ENCODE results near the gene WWOX. TPM values are rescaled to one million over a fixed set of nuclear protein-coding genes. Genes with fewer than 3 reads are reported as not detected.

The WWOX gene
- total and polyA plus RNA-seq, 2 of the 13 experiments (the other 11 are each of a cell fraction or from before 2014, with no cell fraction given): 9.1 to 37.4 TPM

- TF ChIP-seq SMYD3 (CRISPR knock-in tag; IDR thresholded peaks at IDR 0.05): no peak
- no peak for TF ChIP-seq ZNF879 (CRISPR knock-in tag; IDR thresholded peaks at IDR 0.05)
- no peak for TF ChIP-seq TEAD2 (CRISPR knock-in tag; IDR thresholded peaks at IDR 0.05)
- TF ChIP-seq PHB2 (IDR thresholded peaks at IDR 0.05; ENCODE audit: partially characterized antibody): no peak
- no peak for TF ChIP-seq CBX1 (IDR thresholded peaks at IDR 0.05; ENCODE audit: low read depth)
- no peak for TF ChIP-seq CREM (IDR thresholded peaks at IDR 0.05)
- TF ChIP-seq CREM (CRISPR knock-in tag; IDR thresholded peaks at IDR 0.05): no peak
- TF ChIP-seq, protein P1, sequence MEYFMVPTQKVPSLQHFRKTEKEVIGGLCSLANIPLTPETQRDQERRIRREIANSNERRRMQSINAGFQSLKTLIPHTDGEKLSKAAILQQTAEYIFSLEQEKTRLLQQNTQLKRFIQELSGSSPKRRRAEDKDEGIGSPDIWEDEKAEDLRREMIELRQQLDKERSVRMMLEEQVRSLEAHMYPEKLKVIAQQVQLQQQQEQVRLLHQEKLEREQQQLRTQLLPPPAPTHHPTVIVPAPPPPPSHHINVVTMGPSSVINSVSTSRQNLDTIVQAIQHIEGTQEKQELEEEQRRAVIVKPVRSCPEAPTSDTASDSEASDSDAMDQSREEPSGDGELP (IDR thresholded peaks at IDR 0.05; ENCODE audit: borderline replicate concordance, low read depth): no peak
- TF ChIP-seq, protein P2, sequence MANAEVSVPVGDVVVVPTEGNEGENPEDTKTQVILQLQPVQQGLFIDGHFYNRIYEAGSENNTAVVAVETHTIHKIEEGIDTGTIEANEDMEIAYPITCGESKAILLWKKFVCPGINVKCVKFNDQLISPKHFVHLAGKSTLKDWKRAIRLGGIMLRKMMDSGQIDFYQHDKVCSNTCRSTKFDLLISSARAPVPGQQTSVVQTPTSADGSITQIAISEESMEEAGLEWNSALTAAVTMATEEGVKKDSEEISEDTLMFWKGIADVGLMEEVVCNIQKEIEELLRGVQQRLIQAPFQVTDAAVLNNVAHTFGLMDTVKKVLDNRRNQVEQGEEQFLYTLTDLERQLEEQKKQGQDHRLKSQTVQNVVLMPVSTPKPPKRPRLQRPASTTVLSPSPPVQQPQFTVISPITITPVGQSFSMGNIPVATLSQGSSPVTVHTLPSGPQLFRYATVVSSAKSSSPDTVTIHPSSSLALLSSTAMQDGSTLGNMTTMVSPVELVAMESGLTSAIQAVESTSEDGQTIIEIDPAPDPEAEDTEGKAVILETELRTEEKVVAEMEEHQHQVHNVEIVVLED (CRISPR knock-in tag; IDR thresholded peaks at IDR 0.05; ENCODE audit: borderline replicate concordance): no peak
- no peak for TF ChIP-seq JARID2 (CRISPR knock-in tag; IDR thresholded peaks at IDR 0.05; ENCODE audit: insufficient replicate concordance)
- TF ChIP-seq IKZF5 (CRISPR knock-in tag; IDR thresholded peaks at IDR 0.05): no peak
- TF ChIP-seq ARNT (IDR thresholded peaks at IDR 0.05): no peak
- no peak for TF ChIP-seq SNAI1 (CRISPR knock-in tag; IDR thresholded peaks at IDR 0.05; ENCODE audit: borderline replicate concordance)
- TF ChIP-seq HNRNPUL1 (IDR thresholded peaks at IDR 0.05; ENCODE audit: low read depth, low read length): no peak
- no peak for TF ChIP-seq NFYC (CRISPR knock-in tag; IDR thresholded peaks at IDR 0.05)
- peak; percentile 53; the same call in 1 of the 2 replicates for TF ChIP-seq KDM6A (CRISPR knock-in tag; IDR thresholded peaks at IDR 0.05; ENCODE audit: low read depth)
- TF ChIP-seq ZBTB10 (CRISPR knock-in tag; IDR thresholded peaks at IDR 0.05; ENCODE audit: borderline replicate concordance): no peak
- no peak for TF ChIP-seq TCF12 (IDR thresholded peaks at IDR 0.05)
- TF ChIP-seq TCF12 (CRISPR knock-in tag; IDR thresholded peaks at IDR 0.05): no peak
- TF ChIP-seq ZNF83 (CRISPR knock-in tag; IDR thresholded peaks at IDR 0.05; ENCODE audit: borderline replicate concordance): no peak
- TF ChIP-seq ZNF549 (CRISPR knock-in tag; IDR thresholded peaks at IDR 0.05): no peak
- peak; percentile 29; the same call in 1 of the 2 replicates for TF ChIP-seq HDAC1 (CRISPR knock-in tag; IDR thresholded peaks at IDR 0.05)
- TF ChIP-seq, protein P3, sequence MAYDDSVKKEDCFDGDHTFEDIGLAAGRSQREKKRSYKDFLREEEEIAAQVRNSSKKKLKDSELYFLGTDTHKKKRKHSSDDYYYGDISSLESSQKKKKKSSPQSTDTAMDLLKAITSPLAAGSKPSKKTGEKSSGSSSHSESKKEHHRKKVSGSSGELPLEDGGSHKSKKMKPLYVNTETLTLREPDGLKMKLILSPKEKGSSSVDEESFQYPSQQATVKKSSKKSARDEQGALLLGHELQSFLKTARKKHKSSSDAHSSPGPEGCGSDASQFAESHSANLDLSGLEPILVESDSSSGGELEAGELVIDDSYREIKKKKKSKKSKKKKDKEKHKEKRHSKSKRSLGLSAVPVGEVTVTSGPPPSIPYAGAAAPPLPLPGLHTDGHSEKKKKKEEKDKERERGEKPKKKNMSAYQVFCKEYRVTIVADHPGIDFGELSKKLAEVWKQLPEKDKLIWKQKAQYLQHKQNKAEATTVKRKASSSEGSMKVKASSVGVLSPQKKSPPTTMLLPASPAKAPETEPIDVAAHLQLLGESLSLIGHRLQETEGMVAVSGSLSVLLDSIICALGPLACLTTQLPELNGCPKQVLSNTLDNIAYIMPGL (CRISPR knock-in tag; IDR thresholded peaks at IDR 0.05; ENCODE audit: borderline replicate concordance in 1 of 2, low read depth in 1 of 2): no peak
These were observed 982.0 kb downstream of the WWOX start (continued) for GRCh38 chr16:79081297-79082066.
